ENCODE results near the gene TXNDC12. TPM values are rescaled to one million over a fixed set of nuclear protein-coding genes. Genes with fewer than 3 reads are reported as not detected.

Gene TXNDC12
- total RNA-seq, 1 donor from 2014 or later: 28.5 TPM

GRCh38 chr1:51989582-51990477, 65.2 kb downstream of the TXNDC12 start:
- TF ChIP-seq POLR2A (IDR thresholded peaks at IDR 0.05) (no peak), POLR2AphosphoS5 (IDR thresholded peaks at IDR 0.05; ENCODE audit: insufficient read depth in 1 of 2, low read depth in 1 of 2) (no peak), CTCF (IDR thresholded peaks at IDR 0.05) (no peak)
- Histone ChIP-seq H3K27me3 (peaks cover 6% of the 10 kb centered on the region), H3K9me3 (no peaks in the 10 kb centered on the region), H3K27ac (no peak overlapping the region), H3K4me3 (peak overlapping the region; percentile 40 to 44), H3K4me1 (no peaks in the 10 kb centered on the region), H3K36me3 (no peaks in the 10 kb centered on the region)
- DNase-seq (ENCODE audit: extremely low spot score in 2 of 2): no peak
- intact Hi-C loops (cut with DNase I): no loop called here

GRCh38 chr1:51988254-51988653, 66.7 kb downstream of the TXNDC12 start:
- no peak for DNase-seq (ENCODE audit: extremely low spot score in 2 of 2)
- H3K27ac ChIP-seq: no peak overlapping the region
- H3K4me1 ChIP-seq: no peaks in the 10 kb centered on the region
- no peaks in the 10 kb centered on the region for H3K9me3 ChIP-seq
- no peaks in the 10 kb centered on the region for H3K36me3 ChIP-seq
- intact Hi-C loops (cut with DNase I): no loop called here
- TF ChIP-seq CTCF (IDR thresholded peaks at IDR 0.05) (no peak), POLR2A (IDR thresholded peaks at IDR 0.05) (no peak)
- H3K27me3 ChIP-seq: peaks cover 6% of the 10 kb centered on the region
- H3K4me3 ChIP-seq: no peak overlapping the region

- H3K27ac ChIP-seq: no peak overlapping the region
- TF ChIP-seq POLR2A (IDR thresholded peaks at IDR 0.05) (no peak), POLR2AphosphoS5 (IDR thresholded peaks at IDR 0.05; ENCODE audit: insufficient read depth in 1 of 2, low read depth in 1 of 2) (no peak), CTCF (IDR thresholded peaks at IDR 0.05) (no peak)
- H3K4me1 ChIP-seq: no peaks in the 10 kb centered on the region
- peaks cover 6% of the 10 kb centered on the region for H3K27me3 ChIP-seq
- intact Hi-C loops (cut with DNase I): no loop called here
- no peak for DNase-seq (ENCODE audit: extremely low spot score in 2 of 2)
- no peaks in the 10 kb centered on the region for H3K36me3 ChIP-seq
- H3K9me3 ChIP-seq: no peaks in the 10 kb centered on the region
- no peak overlapping the region for H3K4me3 ChIP-seq
Observed at GRCh38 chr1:51986718-51987117, 68.3 kb downstream of the TXNDC12 start.

GRCh38 chr1:51982161-51982560, 72.8 kb downstream of the TXNDC12 start:
- H3K4me1 ChIP-seq: no peaks in the 10 kb centered on the region
- TF ChIP-seq POLR2A (IDR thresholded peaks at IDR 0.05) (no peak), POLR2AphosphoS5 (IDR thresholded peaks at IDR 0.05; ENCODE audit: insufficient read depth in 1 of 2, low read depth in 1 of 2) (no peak), CTCF (IDR thresholded peaks at IDR 0.05) (no peak)
- no peak for DNase-seq (ENCODE audit: extremely low spot score in 2 of 2)
- H3K27ac ChIP-seq: no peak overlapping the region
- H3K4me3 ChIP-seq: no peak overlapping the region
- H3K27me3 ChIP-seq: no peaks in the 10 kb centered on the region
- no peaks in the 10 kb centered on the region for H3K36me3 ChIP-seq
- intact Hi-C loops (cut with DNase I): no loop called here
- H3K9me3 ChIP-seq: no peaks in the 10 kb centered on the region

- Histone ChIP-seq H3K4me1 (no peaks in the 10 kb centered on the region), H3K9me3 (no peaks in the 10 kb centered on the region), H3K27me3 (no peaks in the 10 kb centered on the region), H3K36me3 (no peaks in the 10 kb centered on the region), H3K4me3 (no peak overlapping the region), H3K27ac (no peak overlapping the region)
- DNase-seq (ENCODE audit: extremely low spot score in 2 of 2): no peak
- intact Hi-C loops (cut with DNase I): no loop called here
- no peak for TF ChIP-seq CTCF (IDR thresholded peaks at IDR 0.05)
- TF ChIP-seq POLR2A (IDR thresholded peaks at IDR 0.05): no peak
- no peak for TF ChIP-seq POLR2AphosphoS5 (IDR thresholded peaks at IDR 0.05; ENCODE audit: insufficient read depth in 1 of 2, low read depth in 1 of 2)
Observed at GRCh38 chr1:51981555-51981954, 73.4 kb downstream of the TXNDC12 start.
